ENCODE results near the gene RPL22L1. TPM values are rescaled to one million over a fixed set of nuclear protein-coding genes. Genes with fewer than 3 reads are reported as not detected.
A peak's percentile ranks its signal among the peaks of the same experiment; 100 is the strongest.
"Not testable (repeated sequence)": the region's sequence is repeated elsewhere in the genome, so short reads cannot be mapped to it uniquely, and the experiment has no call there.

RPL22L1 gene
- total RNA-seq, 2 donors from 2014 or later: 22.3 to 51.2 TPM

DNA sequence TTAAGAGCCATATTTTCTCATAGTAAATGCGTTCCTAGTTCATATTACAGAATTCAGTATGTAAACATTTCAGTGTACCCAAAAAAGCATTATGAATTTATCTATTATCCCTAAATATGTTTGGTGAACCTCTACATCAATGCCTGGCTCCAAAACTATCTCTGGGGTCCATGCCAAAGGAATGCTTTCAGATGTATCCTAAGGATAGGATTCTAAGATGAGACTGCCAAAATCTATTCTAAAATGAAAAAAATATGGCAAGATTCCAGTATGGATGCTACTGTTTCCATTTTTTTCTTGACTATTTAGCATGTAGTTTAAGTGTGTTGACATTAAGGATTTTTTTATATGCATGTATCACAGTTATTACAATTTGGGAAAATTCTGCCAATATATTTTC lies 19.6 kb upstream of the RPL22L1 start:
- DNase-seq (ENCODE audit: low spot score): no peak
- H3K9me3 ChIP-seq: no peaks in the 10 kb centered on the region
- no peak overlapping the region for H3K27ac ChIP-seq
- H3K36me3 ChIP-seq: no peaks in the 10 kb centered on the region
- no peak overlapping the region for H3K4me3 ChIP-seq
- TF ChIP-seq, protein P1, sequence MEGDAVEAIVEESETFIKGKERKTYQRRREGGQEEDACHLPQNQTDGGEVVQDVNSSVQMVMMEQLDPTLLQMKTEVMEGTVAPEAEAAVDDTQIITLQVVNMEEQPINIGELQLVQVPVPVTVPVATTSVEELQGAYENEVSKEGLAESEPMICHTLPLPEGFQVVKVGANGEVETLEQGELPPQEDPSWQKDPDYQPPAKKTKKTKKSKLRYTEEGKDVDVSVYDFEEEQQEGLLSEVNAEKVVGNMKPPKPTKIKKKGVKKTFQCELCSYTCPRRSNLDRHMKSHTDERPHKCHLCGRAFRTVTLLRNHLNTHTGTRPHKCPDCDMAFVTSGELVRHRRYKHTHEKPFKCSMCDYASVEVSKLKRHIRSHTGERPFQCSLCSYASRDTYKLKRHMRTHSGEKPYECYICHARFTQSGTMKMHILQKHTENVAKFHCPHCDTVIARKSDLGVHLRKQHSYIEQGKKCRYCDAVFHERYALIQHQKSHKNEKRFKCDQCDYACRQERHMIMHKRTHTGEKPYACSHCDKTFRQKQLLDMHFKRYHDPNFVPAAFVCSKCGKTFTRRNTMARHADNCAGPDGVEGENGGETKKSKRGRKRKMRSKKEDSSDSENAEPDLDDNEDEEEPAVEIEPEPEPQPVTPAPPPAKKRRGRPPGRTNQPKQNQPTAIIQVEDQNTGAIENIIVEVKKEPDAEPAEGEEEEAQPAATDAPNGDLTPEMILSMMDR (IDR thresholded peaks at IDR 0.05): no peak
- no peaks in the 10 kb centered on the region for H3K27me3 ChIP-seq
- H3K4me1 ChIP-seq: no peaks in the 10 kb centered on the region

DNA sequence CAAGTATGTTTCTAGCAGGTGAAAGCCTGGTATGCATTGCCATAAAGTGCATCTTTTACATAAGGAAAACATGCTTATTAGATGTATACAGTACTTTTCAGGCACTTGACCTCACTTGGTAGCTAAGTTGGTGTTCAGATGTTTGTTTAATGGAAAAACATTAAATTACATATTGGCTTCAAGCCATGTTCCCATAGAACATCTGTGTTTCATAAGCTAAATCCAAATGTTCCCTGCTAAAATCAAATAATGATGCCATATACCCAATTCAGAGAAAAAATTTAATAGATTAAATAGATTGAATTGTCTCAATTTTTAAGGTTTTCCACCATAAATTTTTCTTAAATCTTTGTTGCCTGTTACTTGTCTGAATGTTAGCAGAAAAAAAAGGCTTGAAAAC lies 19.1 kb upstream of the RPL22L1 start:
- no peaks in the 10 kb centered on the region for H3K36me3 ChIP-seq
- no peaks in the 10 kb centered on the region for H3K9me3 ChIP-seq
- TF ChIP-seq, protein P1 (IDR thresholded peaks at IDR 0.05): no peak
- no peaks in the 10 kb centered on the region for H3K4me1 ChIP-seq
- no peaks in the 10 kb centered on the region for H3K27me3 ChIP-seq
- H3K4me3 ChIP-seq: no peak overlapping the region
- DNase-seq (ENCODE audit: low spot score): no peak
- H3K27ac ChIP-seq: no peak overlapping the region

DNA sequence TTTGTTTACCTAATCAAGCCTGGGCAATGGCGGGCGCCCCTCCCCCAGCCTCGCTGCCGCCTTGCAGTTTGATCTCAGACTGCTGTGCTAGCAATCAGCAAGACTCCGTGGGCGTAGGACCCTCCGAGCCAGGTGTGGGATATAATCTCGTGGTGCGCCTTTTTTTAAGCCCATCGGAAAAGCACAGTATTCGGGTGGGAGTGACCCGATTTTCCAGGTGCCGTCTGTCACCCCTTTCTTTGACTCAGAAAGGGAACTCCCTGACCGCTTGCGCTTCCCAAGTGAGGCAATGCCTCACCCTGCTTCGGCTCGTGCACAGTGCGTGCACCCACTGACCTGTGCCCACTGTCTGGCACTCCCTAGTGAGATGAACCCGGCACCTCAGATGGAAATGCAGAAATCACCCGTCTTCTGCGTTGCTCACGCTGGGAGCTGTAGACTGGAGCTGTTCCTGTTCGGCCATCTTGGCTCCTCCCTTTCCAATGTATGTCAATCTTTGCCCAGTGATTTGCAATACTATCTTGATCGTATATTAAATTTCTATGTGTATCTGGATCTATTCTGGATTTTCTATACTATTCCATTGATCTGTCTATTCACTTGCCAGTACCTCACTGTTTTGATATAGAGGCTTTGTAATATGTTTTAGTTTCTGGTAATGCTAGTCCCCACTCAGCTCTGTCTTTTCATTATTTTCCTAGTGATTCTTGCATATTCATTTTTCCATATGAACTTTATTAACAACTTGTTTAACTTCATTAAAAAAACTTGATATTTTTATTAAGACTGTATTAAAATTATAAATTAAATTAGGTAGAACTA lies 14.3 kb upstream of the RPL22L1 start:
- H3K9me3 ChIP-seq; H3K27ac ChIP-seq; H3K36me3 ChIP-seq; H3K4me1 ChIP-seq; H3K27me3 ChIP-seq; DNase-seq (ENCODE audit: low spot score); H3K4me3 ChIP-seq: not testable (repeated sequence)

DNA sequence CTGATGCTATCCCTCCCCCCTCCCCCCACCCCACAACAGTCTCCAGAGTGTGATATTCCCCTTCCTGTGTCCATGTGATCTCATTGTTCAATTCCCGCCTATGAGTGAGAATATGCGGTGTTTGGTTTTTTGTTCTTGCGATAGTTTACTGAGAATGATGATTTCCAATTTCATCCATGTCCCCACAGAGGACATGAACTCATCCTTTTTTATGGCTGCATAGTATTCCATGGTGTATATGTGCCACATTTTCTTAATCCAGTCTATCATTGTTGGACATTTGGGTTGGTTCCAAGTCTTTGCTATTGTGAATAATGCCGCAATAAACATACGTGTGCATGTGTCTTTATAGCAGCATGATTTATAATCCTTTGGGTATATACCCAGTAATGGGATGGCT lies 8.7 kb upstream of the RPL22L1 start:
- H3K4me1 ChIP-seq: not testable (repeated sequence)

DNA sequence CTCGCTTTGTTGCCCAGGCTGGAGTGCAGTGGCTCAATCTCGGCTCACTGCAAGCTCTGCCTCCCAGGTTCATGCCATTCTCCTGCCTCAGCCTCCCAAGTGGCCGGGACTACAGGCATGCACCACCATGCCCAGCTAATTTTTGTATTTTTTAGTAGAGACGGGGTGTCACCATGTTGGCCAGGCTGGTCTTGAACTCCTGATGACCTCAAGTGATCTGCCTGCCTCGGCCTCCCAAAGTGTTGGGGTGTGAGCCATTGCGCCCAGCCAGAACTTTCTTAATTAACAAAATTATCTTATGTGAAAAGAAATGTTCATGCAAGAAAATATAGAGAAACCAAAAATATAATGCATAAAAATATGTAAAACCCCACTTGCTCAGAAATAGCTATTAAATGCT lies 7.3 kb upstream of the RPL22L1 start:
- not testable (repeated sequence) for DNase-seq (ENCODE audit: low spot score); H3K36me3 ChIP-seq; H3K27ac ChIP-seq; H3K27me3 ChIP-seq; H3K4me3 ChIP-seq; H3K4me1 ChIP-seq
- H3K9me3 ChIP-seq: peaks cover 0 to 10% of the 10 kb centered on the region in 2 donors

More for the DNA sequence above, 8.7 kb upstream of the RPL22L1 start:
- not testable (repeated sequence) for H3K27me3 ChIP-seq; H3K36me3 ChIP-seq; DNase-seq (ENCODE audit: low spot score); H3K4me3 ChIP-seq; H3K27ac ChIP-seq
- peaks cover 0 to 10% of the 10 kb centered on the region in 2 donors for H3K9me3 ChIP-seq

DNA sequence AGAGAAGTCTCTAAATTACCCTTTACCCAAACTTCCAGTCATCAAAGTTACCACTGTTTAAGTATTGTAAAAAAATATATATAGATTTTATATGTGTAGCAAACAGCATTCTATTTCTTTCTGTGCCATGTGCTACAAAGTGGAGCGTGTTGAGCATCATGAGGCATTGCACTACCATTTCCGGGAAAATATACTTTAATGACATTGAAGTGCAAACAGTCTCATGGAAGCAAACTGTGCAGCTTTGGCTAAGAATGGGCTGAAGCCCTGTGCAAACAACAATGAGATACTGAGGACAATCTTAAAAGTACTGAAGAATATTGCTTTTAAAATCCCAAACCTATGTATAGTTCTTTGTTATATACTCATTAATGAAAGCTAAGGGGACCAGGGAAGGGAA lies 6.5 kb upstream of the RPL22L1 start:
- no peaks in the 10 kb centered on the region for H3K4me1 ChIP-seq

DNA sequence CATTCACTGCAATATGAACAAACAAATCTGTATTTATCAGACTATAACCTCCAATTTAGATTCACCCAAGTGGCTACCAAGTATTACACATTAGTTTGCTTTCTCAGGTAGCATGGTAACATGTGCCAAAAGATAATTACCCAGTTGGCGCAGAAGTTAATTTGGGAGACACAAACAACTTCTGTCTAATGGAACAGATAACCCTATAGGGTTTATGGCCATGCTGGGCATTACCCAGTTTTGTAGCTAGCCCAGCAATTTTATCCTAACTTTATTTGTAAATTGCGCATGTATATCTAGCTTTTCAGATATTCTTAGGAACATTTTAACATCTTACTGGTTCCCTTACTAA lies 780 bp downstream of the RPL22L1 start:
- TF ChIP-seq, protein P1 (IDR thresholded peaks at IDR 0.05): no peak
- Histone ChIP-seq H3K4me3 (peak overlapping the region; percentile 66), H3K4me1 (peaks cover 0 to 19% of the 10 kb centered on the region in 2 donors), H3K9me3 (peaks cover 0 to under 1% of the 10 kb centered on the region in 2 donors), H3K27ac (peak overlapping the region; percentile 86 to 88), H3K36me3 (peaks cover 30% of the 10 kb centered on the region), H3K27me3 (no peaks in the 10 kb centered on the region)
- DNase-seq (ENCODE audit: low spot score): no peak

More for the DNA sequence above, 6.5 kb upstream of the RPL22L1 start:
- Histone ChIP-seq H3K27ac (no peak overlapping the region), H3K27me3 (no peaks in the 10 kb centered on the region), H3K36me3 (no peaks in the 10 kb centered on the region), H3K4me3 (no peak overlapping the region), H3K9me3 (peaks cover 0 to 10% of the 10 kb centered on the region in 2 donors)
- no peak for DNase-seq (ENCODE audit: low spot score)
- TF ChIP-seq, protein P1 (IDR thresholded peaks at IDR 0.05): no peak
